ENCODE data around the gene CACNA1I.

The CACNA1I gene

DNA sequence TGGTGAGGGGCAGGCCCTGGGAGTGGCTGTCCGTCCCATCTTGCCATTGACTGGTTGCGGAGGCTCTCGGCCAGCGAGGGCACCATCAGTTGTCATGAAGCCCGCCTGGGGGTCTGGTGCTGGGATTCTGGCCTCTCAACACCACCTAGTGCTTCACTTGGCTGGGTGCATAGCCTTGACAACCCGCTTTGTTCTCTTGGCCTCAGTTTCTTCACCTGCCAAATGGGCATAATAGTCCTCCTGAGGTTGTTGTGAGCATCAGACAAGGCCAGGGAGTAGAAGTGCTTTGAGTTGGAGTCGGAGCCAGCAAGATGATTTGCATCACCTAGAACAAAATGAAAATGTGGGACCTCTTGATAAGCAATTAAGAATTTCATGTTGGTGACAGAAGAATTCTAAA lies 1.5 kb upstream of the CACNA1I start:
- DNase-seq = no peak

DNA sequence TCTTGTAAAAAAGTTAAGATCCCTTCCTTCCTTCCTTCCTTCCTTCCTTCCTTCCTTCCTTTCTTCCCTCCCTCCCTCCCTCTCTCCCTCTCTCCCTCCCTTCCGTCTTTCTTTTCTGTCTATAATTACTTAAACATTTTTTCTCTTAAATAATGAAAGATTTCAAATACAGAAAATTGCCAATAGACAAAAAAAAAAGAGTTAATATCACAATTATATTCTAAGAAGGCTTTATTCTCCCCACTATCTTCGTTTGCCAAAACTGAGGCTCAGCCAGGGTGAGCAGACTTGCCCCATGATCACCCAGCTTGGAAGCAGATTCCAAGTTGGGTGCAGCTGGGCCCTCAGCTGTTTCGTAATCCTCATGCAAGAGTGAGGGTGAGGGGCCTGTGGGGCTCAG lies 327 bp upstream of the CACNA1I start:
- no peak for DNase-seq

- DNase-seq = no peak
These were observed 985 bp downstream of the CACNA1I start for GRCh38 chr22:39571538-39571937.

DNA sequence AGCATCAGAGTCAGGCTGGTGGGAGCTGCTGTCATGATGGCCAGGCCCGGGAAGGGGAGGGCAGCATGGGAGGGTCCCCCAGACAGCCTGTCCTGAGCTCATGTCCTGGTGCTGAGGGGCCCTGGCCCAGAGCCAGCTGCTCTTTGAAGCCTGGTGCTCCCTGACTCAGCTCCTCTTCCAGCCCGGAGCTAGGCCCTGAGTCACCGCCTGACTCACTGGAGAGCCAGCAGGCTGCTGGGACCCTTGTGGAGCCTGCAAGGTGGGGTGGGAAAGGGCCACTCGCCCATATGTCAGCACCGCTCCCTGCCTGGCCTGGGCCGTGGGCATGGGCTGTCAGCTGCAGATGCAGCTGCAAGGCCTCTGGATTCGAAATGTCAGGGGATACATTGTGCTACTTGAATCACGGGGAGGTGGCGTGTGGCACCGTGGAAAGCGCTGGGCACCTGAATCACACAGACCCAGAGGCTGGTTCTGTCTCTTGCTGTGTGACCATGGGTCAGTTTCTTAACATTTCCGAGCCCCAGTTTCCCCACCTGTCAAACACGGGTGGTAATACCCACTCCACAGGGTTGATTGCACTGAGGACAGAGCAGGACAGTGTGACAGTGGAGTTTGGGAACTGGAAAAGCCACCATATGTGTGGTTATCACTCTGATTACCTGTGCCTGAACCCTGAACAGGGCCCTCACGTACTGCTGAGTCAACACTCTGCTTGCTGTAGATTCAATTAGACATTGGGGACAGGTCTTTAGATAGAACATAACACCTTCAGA lies 4.4 kb downstream of the CACNA1I start:
- no peak for DNase-seq

GRCh38 chr22:39575552-39575825 lies 4.9 kb downstream of the CACNA1I start:
- no peak for DNase-seq

GRCh38 chr22:39576027-39576426 lies 5.5 kb downstream of the CACNA1I start:
- no peak for DNase-seq

DNA sequence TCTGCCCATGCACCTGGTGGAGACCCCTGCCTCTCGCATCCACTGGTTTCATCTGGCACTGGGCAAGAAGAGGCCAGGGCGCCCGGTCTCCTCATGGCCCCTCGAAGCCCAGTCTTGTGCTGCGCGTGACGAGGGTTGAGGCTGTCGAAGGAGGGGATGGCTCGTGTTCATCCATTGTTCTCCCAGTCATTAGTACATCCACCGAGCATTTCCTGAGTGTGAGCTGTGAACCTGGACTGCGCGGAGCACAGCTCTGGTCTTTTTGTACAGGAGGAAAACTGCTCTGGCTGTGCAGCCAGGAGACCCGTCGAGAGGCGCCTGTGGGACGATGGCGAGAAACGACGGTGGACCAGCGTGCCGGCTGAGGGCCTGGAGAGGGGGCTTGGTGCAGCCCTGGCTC lies 6.8 kb downstream of the CACNA1I start:
- no peak for DNase-seq

DNA sequence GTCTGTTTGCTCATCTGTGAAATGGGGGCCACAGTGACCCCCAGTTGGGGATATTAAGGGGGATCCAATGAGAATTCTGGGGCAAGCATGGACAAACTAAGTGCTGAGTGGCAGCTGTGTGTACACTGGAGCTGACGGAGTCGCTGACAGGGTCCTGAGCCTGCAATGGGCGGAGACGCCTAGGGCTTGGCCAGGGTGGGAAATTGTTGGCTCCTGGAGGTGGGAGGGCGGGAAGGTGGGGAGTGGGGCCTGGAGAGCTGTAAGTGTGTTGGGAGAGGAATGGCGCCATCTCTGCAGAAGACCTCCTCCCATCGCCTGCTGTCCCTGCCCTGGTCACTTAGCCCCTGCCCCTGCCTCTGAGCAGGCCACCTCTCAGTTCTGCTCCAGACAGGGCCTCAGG lies 7.3 kb downstream of the CACNA1I start:
- no peak for DNase-seq

DNA sequence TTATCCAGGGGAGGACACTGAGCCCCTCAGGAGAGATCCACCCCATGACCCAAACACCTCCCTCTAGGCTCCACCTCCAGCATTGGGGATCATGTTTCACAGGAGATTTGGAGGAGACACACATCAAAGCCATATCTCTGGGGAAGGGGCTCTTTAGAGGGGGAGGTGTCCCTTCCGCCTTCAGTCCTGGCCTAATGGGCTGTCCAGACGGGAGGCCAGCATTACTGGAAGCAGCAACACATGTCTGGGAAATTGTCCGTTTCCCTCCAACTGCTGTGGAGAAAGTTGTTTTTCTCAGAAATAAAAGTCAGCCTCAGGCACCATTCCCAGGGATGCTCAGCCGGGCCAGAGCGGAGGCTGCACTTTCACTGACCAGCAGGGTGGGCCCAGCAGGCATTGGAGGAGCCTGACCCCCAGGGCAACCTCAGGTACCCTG lies 9.5 kb downstream of the CACNA1I start:
- no peak for DNase-seq

- DNase-seq = no peak
These were observed 10.2 kb downstream of the CACNA1I start for GRCh38 chr22:39580795-39581194.

DNA sequence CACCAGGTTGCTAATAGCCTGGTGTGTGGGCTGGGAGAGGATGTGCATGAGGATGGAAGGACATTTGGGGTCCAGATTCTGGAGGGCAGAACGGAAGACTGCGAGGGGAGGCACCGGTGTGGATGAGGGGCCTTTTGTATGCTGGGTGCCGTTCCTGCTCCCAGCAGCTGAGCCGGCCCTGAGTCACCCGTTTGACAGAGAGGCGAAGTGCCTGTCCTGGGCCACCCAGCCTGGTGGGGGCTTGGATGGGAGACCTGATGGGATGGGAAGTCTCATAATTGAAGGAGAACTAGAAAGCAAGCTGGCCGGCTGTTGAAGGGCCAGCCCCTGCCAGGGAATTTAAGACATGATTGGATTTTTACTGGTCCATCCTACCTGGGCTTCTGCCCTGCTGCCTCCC lies 10.8 kb downstream of the CACNA1I start:
- no peak for DNase-seq

DNA sequence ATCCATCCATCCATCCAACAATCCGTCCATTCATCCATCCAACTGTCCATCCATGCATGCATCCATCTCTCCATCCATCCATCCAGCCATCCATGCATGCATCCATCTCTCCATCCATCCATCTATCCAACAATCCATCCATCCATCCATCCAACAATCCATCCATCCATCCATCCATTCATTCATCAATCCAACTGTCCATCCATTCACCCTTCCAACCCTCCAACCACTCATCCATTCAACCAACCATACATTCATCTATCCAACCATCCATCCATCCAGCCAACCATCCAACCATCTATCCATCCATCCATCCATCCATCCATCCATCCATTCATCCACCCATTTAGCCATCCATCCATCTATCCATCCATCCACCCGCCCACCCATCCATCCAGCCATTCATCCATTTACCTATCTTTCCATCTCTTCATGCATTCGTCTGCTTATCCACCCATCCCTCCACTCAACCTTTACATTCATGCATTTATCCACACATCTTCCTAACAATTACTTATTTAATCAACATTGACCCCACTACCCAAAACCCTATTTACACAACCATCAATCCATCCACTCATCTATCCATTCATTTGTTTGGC lies 12.6 kb downstream of the CACNA1I start:
- DNase-seq = no peak

GRCh38 chr22:39589875-39590274 lies 19.3 kb downstream of the CACNA1I start:
- DNase-seq = no peak

GRCh38 chr22:39592081-39593065 lies 21.8 kb downstream of the CACNA1I start:
- no peak for DNase-seq

GRCh38 chr22:39593066-39593930 lies 22.7 kb downstream of the CACNA1I start:
- DNase-seq = no peak

- no peak for DNase-seq
These were observed 23.4 kb downstream of the CACNA1I start for GRCh38 chr22:39593931-39594285.

DNA sequence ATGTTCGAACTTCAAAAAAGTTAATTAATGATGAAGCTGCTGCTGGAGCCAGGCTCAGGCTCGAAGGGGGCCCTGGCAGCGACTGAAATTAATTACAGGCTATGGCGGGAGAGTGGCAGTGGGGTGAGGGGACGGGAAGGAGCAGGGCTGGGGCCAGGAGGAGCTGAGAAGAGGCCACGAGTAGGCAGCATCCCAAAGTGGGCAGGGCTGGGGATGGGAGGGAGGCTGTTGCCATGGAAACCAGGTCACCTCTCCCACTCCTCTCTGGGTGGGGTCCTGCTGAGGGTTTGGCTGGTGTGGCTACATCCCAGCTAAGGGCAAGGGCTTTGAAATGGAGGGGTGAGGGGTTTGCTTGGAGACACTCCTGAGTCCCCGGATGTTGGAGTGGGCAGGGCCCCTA lies 23.9 kb downstream of the CACNA1I start:
- no peak for DNase-seq

- DNase-seq = no peak
These were observed 25.1 kb downstream of the CACNA1I start for GRCh38 chr22:39595622-39596172.

- DNase-seq = no peak
These were observed 26.0 kb downstream of the CACNA1I start for GRCh38 chr22:39596601-39597000.

- no peak for DNase-seq
These were observed 26.8 kb downstream of the CACNA1I start for GRCh38 chr22:39597236-39597869.

DNA sequence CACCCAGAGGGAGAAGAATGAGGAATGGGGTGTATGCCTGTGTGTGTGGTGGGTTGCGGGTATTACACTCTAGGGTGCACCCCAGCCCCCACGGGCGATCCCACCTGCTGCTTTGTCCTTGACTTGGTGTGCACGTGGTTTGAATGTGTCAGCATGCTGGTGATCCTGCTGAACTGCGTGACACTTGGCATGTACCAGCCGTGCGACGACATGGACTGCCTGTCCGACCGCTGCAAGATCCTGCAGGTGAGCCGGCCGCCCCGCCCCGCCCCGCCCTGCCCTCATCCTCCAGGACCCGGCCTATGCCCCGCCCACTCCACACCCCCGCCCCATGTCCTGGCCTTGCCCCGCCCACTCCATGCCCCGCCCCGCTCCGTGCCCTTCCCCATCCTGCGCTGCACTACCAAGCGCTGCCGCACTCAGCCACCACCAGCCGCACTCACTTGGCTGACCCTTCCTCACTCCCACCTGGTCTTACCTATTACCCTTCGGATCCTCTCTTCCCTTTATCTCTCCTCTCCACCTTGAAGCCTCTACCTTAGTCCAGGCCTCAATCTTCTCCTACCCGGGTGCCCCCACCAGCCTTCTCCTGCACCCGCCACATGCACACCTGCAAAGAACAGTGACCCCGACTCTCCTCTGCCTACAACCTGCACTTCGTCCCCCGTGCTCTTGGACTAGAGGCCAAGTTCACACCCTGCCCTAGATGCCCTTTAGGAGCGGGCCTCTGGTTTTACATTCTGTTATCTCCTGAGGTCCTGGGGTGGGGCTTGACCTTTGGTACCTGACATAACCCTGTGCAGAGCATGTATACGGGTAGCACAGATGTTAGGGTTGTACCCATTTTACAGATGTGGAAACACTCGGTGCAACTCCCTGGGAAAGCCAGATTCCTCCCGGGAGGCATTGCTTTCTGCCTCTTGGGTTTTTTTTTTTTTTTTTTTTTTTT lies 27.7 kb downstream of the CACNA1I start:
- peak; percentile 86 to 88 for DNase-seq

Data from activated CD4-positive, alpha-beta T cell treated with anti-CD3 and anti-CD28 coated beads, Interleukin-2, amount 50 U/mL, for 48 hours (primary cell).